HEK293T (cell line): ENCODE measurements around the gene CCDC88C.
A peak's percentile ranks its signal among the peaks of the same experiment; 100 is the strongest.

ENCODE experiments used
- CTCF ChIA-PET: fragments of 350-600 bp; formaldehyde crosslinking; extraction: SDS; loops from one replicate; lab custom pipeline; 2021; ENCODE audit warnings: antibody characterized with exemption, inconsistent platforms; lab: Yijun Ruan, JAX
- POLR2A ChIA-PET: fragments of 350-600 bp; formaldehyde crosslinking; extraction: SDS; loops from one replicate; lab custom pipeline; 2020; ENCODE audit warnings: antibody characterized with exemption, inconsistent platforms; lab: Yijun Ruan, JAX
- DNase-seq: peaks from one replicate; pipeline ENCODE4 v3.0.0; 2012; ENCODE audit warnings: mixed read lengths; ENCODE audit errors: extremely low spot score
- ARNT ChIP-seq: fragments of 450-650 bp; IDR thresholded peaks from 2 replicates; pipeline ENCODE4 v1.6.1; 2017; ENCODE audit warnings: mild to moderate bottlenecking
- BHLHE40 ChIP-seq: fragments of 450-650 bp; IDR thresholded peaks from 2 replicates; pipeline ENCODE4 v1.6.1; 2016; ENCODE audit warnings: mild to moderate bottlenecking, moderate library complexity, borderline replicate concordance
- CTBP1 ChIP-seq: fragments of 450-650 bp; IDR thresholded peaks from 2 replicates; pipeline ENCODE4 v1.6.1; 2016; ENCODE audit warnings: borderline replicate concordance
- ELF4 ChIP-seq: fragments of 450-650 bp; IDR thresholded peaks from 2 replicates; pipeline ENCODE4 v1.6.1; 2017; ENCODE audit warnings: antibody characterized with exemption
- FOXA1 ChIP-seq: fragments of 450-650 bp; IDR thresholded peaks from 2 replicates; pipeline ENCODE4 v1.6.1; 2016; ENCODE audit warnings: mild to moderate bottlenecking
- FOXK2 ChIP-seq: fragments of 450-650 bp; IDR thresholded peaks from 2 replicates; pipeline ENCODE4 v1.6.1; 2016; ENCODE audit warnings: mild to moderate bottlenecking
- FOXM1 ChIP-seq: fragments of 450-650 bp; IDR thresholded peaks from 2 replicates; pipeline ENCODE4 v1.6.1; 2017; ENCODE audit warnings: mild to moderate bottlenecking, borderline replicate concordance
- HDGF ChIP-seq: fragments of 450-650 bp; IDR thresholded peaks from 2 replicates; pipeline ENCODE4 v1.6.1; 2017; ENCODE audit warnings: antibody characterized with exemption, borderline replicate concordance
- L3MBTL2 ChIP-seq: fragments of 450-650 bp; conservative IDR thresholded peaks from 2 replicates; pipeline ENCODE4 v1.6.1; 2016; ENCODE audit warnings: mild to moderate bottlenecking
- LEF1 ChIP-seq: fragments of 450-650 bp; IDR thresholded peaks from 2 replicates; pipeline ENCODE4 v1.6.1; 2017; ENCODE audit warnings: mild to moderate bottlenecking, borderline replicate concordance
- NFRKB ChIP-seq: fragments of 450-650 bp; IDR thresholded peaks from 2 replicates; pipeline ENCODE4 v1.6.1; 2016; ENCODE audit warnings: mild to moderate bottlenecking, moderate library complexity
- SP1 ChIP-seq: fragments of 450-650 bp; IDR thresholded peaks from 2 replicates; pipeline ENCODE4 v1.6.1; 2017
- SUZ12 ChIP-seq: fragments of 450-650 bp; IDR thresholded peaks from 2 replicates; pipeline ENCODE4 v1.6.1; 2016; ENCODE audit warnings: mild to moderate bottlenecking
- TARDBP ChIP-seq: fragments of 450-650 bp; IDR thresholded peaks from 2 replicates; pipeline ENCODE4 v1.6.1; 2016
- ZNF384 ChIP-seq: fragments of 450-650 bp; IDR thresholded peaks from 2 replicates; pipeline ENCODE4 v1.6.1; 2016
- TF ChIP-seq, protein P1 (sequence below): fragments of 450-650 bp; IDR thresholded peaks from 2 replicates; pipeline ENCODE4 v1.6.1; 2016

Gene CCDC88C

DNA sequence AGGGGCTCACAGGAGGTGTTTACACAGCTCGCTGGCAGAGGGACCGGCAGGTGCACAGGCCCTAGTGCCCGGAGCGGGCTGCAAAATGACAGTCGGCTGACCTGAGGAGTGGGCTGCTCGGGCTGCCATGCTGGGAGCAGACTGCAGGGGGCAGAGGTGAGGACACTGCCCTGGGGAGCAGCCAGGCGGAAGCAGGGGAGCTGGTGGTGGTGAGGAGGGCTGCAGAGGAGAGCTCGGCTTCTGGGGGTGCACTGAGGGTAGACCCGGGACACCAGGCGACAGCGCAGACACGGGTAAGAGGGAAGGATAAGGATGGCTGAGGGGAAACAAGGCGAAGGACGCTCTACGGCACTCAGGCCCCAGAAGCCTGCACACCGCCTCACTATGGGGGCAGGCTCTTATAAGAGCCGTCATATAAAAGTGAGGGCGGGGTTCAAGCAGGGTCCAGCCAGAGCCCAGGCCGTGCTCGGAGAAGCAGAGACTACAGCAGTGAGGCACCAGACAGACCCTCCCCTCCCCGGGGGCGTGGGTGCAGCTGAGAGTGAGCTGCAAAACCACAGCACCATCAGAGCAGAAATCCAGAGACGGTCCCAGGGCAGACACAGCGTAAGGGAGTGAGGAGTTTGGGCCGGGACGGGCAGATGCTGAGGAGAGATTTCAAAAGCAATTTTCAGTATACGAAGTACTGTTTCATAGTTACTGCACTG, 62.5 kb downstream of the CCDC88C start:
- CTCF ChIA-PET: interaction anchor here (0.6 to 2.2 kb wide), 7 partner anchors 15 to 94 kb away, joined by 3 to 10 read pairs (median 4); partner anchors contain the start of gene CCDC88C
- TF ChIP-seq FOXA1 (no peak), BHLHE40 (no peak), FOXK2 (no peak), SUZ12 (no peak), CTBP1 (no peak), HDGF (no peak), NFRKB (no peak), ZNF384 (no peak), L3MBTL2 (no peak), SP1 (no peak), TARDBP (no peak), LEF1 (no peak), FOXM1 (no peak), ARNT (no peak)
- TF ChIP-seq, protein P1, sequence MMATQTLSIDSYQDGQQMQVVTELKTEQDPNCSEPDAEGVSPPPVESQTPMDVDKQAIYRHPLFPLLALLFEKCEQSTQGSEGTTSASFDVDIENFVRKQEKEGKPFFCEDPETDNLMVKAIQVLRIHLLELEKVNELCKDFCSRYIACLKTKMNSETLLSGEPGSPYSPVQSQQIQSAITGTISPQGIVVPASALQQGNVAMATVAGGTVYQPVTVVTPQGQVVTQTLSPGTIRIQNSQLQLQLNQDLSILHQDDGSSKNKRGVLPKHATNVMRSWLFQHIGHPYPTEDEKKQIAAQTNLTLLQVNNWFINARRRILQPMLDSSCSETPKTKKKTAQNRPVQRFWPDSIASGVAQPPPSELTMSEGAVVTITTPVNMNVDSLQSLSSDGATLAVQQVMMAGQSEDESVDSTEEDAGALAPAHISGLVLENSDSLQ: no peak
- POLR2A ChIA-PET: interaction anchor here (1.8 kb wide), 1 partner anchor 63 kb away, joined by 9 read pairs; the partner anchor contains the start of gene CCDC88C
- peak; percentile 49 for DNase-seq

DNA sequence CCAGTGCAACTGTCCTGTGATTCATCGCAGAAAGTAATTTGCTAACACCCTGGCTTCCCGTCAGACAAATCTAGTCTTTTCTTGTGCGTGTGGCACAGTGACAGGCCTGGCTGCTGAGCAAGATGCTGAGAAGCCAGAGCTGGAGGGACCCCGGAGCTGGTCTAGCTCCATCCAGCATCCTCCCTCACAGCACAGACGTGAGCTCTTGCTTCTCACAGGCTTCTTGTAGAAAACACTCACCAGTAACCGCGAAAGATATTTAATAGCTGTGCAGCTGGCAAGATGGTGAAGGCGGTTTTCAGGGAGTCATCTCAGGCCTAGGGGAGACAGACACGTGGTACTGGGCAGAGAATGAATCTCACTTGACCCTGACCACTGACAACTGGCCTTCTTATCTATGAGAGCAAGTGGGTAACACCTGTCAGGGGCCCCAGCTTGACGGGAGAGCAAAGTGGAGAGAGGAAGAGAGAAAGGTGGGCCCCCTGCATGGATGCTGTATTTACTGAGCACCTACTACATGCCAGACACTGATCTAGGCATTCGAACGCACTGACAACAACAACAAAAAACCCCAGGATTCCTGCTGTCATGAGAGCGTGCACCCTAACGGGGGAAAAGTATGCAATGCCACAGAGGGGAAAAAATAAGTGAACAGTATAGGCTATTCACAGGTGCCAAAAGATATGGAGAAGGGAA, 63.3 kb downstream of the CCDC88C start:
- ChIA-PET POLR2A (interaction anchor here (1.8 kb wide), 1 partner anchor 64 kb away, joined by 9 read pairs; the partner anchor contains the start of gene CCDC88C), CTCF (interaction anchor here (0.6 to 2.2 kb wide), 2 partner anchors 61 to 95 kb away, joined by 3 to 10 read pairs; no protein-coding TSS in a partner anchor)
- TF ChIP-seq L3MBTL2 (no peak), FOXK2 (no peak), LEF1 (no peak), ZNF384 (no peak), BHLHE40 (no peak), FOXA1 (no peak), ELF4 (no peak), SP1 (no peak), FOXM1 (no peak), SUZ12 (no peak), ARNT (no peak), CTBP1 (no peak), NFRKB (no peak), TARDBP (no peak), HDGF (no peak)
- TF ChIP-seq, protein P1: no peak
- DNase-seq: no peak

DNA sequence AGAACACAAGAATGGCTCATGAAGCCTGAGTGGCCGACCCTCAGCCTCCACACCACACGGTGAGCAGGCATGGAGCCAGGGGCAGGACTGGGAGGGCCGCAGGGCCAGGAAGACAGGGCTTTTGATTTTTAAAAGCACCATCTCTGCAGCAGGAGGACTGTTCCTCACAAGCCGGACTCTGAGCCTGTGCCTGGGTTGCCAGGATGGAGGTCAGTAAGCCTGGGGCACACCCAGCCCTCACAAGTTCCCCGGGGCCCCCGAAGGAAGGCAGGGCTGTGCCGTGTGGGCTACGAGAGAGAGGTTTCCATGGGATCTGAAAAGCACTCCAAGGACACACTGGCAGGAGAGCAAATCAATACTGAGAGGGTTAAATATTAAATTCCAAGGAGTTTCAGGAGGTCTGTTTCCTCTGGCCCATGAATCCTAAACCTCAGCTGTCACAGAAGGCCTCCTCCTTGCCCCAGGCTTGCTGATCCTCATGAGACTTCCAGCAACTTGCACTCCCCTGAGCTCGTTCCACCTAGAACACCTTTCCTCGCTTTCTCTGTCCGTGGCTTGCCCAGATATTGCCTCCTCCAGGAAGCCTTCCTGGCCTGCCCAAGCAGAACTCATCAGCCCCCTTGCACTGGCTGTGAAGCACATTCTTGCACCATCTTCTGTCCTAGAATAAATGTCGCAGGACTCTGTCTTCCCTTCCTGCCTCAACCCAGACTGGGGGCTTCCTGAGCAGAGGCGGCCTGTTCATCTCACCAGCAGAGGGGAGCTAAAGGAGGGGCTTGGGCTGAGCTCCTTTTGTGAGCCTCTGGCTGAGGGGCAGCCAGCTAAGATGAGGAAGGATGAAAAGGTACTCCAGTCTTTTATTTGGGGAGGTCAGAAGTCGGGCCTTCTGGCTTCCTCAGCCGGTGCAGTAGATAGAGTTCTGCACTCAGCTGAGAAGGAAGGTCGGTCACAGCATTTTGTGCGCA, 64.6 kb downstream of the CCDC88C start:
- ChIA-PET POLR2A (no interaction called here), CTCF (interaction anchor here (0.6 kb wide), 1 partner anchor 13 kb away, joined by 3 read pairs; no protein-coding TSS in a partner anchor)
- DNase-seq: no peak
- TF ChIP-seq SP1 (no peak), NFRKB (no peak), BHLHE40 (no peak), FOXK2 (no peak), LEF1 (no peak), HDGF (no peak), L3MBTL2 (no peak), TARDBP (no peak), FOXM1 (no peak), ELF4 (no peak), ZNF384 (no peak), SUZ12 (no peak), CTBP1 (no peak), ARNT (no peak), FOXA1 (no peak)
- TF ChIP-seq, protein P1: no peak

DNA sequence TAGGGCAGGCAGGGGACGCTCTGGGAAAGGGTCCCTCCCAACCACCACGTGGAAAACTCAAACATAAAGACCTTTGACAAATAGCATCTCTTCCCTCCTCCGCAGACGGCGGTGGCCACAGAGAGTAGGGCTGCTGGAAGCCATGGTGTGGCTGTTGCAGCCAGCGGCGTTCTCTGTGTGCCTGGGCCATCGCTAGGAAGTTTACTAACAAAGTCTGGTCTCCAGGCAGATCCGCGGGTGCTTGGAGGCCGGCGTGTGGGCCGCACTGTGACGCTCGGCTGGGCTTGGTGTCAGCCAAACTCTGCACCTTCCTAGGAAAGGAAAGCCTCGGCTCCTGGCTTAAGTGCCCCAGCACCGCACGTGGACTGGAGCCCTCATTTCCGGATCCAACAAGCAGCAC, 65.6 kb downstream of the CCDC88C start:
- POLR2A ChIA-PET: no interaction called here
- CTCF ChIA-PET: no interaction called here
- no peak for DNase-seq
- TF ChIP-seq LEF1: no peak
- TF ChIP-seq SP1: no peak
- TF ChIP-seq ARNT: no peak
- TF ChIP-seq FOXK2: no peak
- TF ChIP-seq, protein P1: no peak
- no peak for TF ChIP-seq HDGF
- no peak for TF ChIP-seq FOXM1
- no peak for TF ChIP-seq CTBP1
- no peak for TF ChIP-seq SUZ12
- TF ChIP-seq ELF4: no peak
- no peak for TF ChIP-seq ZNF384
- no peak for TF ChIP-seq BHLHE40
- TF ChIP-seq TARDBP: no peak
- no peak for TF ChIP-seq FOXA1
